Fibroblast of pulmonary artery (primary cell): Measurements from ENCODE around the gene SCNN1G.
A peak's percentile ranks its signal among the peaks of the same experiment; 100 is the strongest.

Experiments used
- DNase-seq: peaks from one replicate; pipeline ENCODE4 v3.0.0-alpha.2; 2010; ENCODE audit warnings: low read depth
- H3K4me3 ChIP-seq: replicated peaks from 2 replicates; pipeline ENCODE4 v1.5.1; 2011; ENCODE audit warnings: low read depth, mild to moderate bottlenecking, control low read depth, low read length, moderate library complexity
- CTCF ChIP-seq: IDR thresholded peaks from 2 replicates; pipeline ENCODE4 v1.5.1; 2011; ENCODE audit warnings: mild to moderate bottlenecking, control low read depth, low read length, inconsistent platforms; ENCODE audit errors: missing control alignments

Gene SCNN1G

GRCh38 chr16:23160574-23160973, 22.0 kb upstream of the SCNN1G start:
- no peak overlapping the region for H3K4me3 ChIP-seq
- no peak for DNase-seq
- no peak for TF ChIP-seq CTCF

GRCh38 chr16:23163921-23164320, 18.6 kb upstream of the SCNN1G start:
- no peak overlapping the region for H3K4me3 ChIP-seq
- TF ChIP-seq CTCF = no peak
- DNase-seq = no peak

GRCh38 chr16:23164736-23165135, 17.8 kb upstream of the SCNN1G start:
- TF ChIP-seq CTCF = no peak
- no peak for DNase-seq
- H3K4me3 ChIP-seq = no peak overlapping the region

- no peak for DNase-seq
- no peak for TF ChIP-seq CTCF
- H3K4me3 ChIP-seq = no peak overlapping the region
Observed at GRCh38 chr16:23172583-23172982, 10.0 kb upstream of the SCNN1G start.

- TF ChIP-seq CTCF = no peak
- no peak for DNase-seq
- H3K4me3 ChIP-seq = no peak overlapping the region
Observed at GRCh38 chr16:23172994-23173393, 9.6 kb upstream of the SCNN1G start.

GRCh38 chr16:23174622-23175021, 7.9 kb upstream of the SCNN1G start:
- no peak overlapping the region for H3K4me3 ChIP-seq
- TF ChIP-seq CTCF = no peak
- peak; percentile 29 for DNase-seq

GRCh38 chr16:23175651-23176050, 6.9 kb upstream of the SCNN1G start:
- no peak for TF ChIP-seq CTCF
- no peak for DNase-seq

More at GRCh38 chr16:23175651-23176050, 6.9 kb upstream of the SCNN1G start:
- no peak overlapping the region for H3K4me3 ChIP-seq
